ENCODE measurements around the gene PRPS2.

DNA sequence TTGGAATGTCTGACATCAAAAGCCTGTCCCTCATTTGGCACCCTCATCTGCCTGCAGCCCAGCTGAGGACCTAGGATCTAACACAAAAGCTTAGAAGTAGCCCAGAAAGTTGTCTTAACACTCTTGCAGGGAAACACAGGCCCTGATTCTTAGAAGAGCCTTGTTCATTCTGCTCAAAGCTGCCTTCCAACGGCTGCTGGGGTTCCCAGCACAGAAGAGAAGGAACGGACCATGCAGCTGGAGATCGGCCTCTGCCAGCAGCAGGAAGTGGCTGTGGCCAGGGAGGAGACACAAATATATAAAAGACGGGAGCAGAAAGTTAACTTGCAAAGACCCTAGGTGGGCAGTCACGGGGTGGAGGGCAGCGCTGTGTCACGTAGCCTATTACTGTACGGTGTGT is 20.4 kb downstream of the PRPS2 start:
- TF ChIP-seq POLR2AphosphoS5 (IDR thresholded peaks at IDR 0.05), result no peak
- TF ChIP-seq CTCF (IDR thresholded peaks at IDR 0.05), result no peak
- TF ChIP-seq POLR2A (IDR thresholded peaks at IDR 0.05), result no peak

All from prostate gland (tissue), 2 donors.